ENCODE data around the gene IER3. TPM values are rescaled to one million over a fixed set of nuclear protein-coding genes. Genes with fewer than 3 reads are reported as not detected.

Gene IER3
- total and polyA plus RNA-seq, 9 of the 15 experiments (the other 6 are each of a cell fraction or from before 2014, with no cell fraction given) = 1.5 to 30.0 (median 11.5) TPM

GRCh38 chr6:30770592-30770991, 26.2 kb upstream of the IER3 start (continued):
- TF ChIP-seq RREB1 (CRISPR knock-in tag; IDR thresholded peaks at IDR 0.05) (no peak), SMAD4 (CRISPR knock-in tag; conservative IDR thresholded peaks at IDR 0.05) (0 out of 2 replicates have a peak, but pooled peaks have one; percentile 36), HMG20B (CRISPR knock-in tag; IDR thresholded peaks at IDR 0.05) (no peak), ZFX (CRISPR knock-in tag; IDR thresholded peaks at IDR 0.05) (0 out of 2 replicates have a peak, but pooled peaks have one; percentile 19), ZNF707 (CRISPR knock-in tag; conservative IDR thresholded peaks at IDR 0.05) (no peak), MYBL2 (IDR thresholded peaks at IDR 0.05; ENCODE audit: low read depth) (no peak), MYBL2 (CRISPR knock-in tag; IDR thresholded peaks at IDR 0.05; ENCODE audit: borderline replicate concordance) (no peak), ZFP1 (CRISPR knock-in tag; IDR thresholded peaks at IDR 0.05) (no peak), ZNF76 (CRISPR knock-in tag; IDR thresholded peaks at IDR 0.05; ENCODE audit: borderline replicate concordance) (0 out of 2 replicates have a peak, but pooled peaks have one; percentile 60), HNRNPK (IDR thresholded peaks at IDR 0.05; ENCODE audit: low read depth, low read length, poor library complexity, severe bottlenecking) (no peak), KDM5B (IDR thresholded peaks at IDR 0.05; ENCODE audit: insufficient replicate concordance, low read depth, low read length) (no peak), E4F1 (CRISPR knock-in tag; IDR thresholded peaks at IDR 0.05; ENCODE audit: borderline replicate concordance) (no peak), HNRNPL (IDR thresholded peaks at IDR 0.05; ENCODE audit: low read depth, low read length) (no peak), U2AF1 (optimal IDR thresholded peaks at IDR 0.05; ENCODE audit: low read depth, low read length) (no peak), ETV6 (IDR thresholded peaks at IDR 0.05; ENCODE audit: borderline replicate concordance in 1 of 2, low read depth in 2 of 2, low read length in 1 of 2) (no peak), ETV6 (CRISPR knock-in tag; IDR thresholded peaks at IDR 0.05; ENCODE audit: borderline replicate concordance) (no peak)
- TF ChIP-seq, protein P1, sequence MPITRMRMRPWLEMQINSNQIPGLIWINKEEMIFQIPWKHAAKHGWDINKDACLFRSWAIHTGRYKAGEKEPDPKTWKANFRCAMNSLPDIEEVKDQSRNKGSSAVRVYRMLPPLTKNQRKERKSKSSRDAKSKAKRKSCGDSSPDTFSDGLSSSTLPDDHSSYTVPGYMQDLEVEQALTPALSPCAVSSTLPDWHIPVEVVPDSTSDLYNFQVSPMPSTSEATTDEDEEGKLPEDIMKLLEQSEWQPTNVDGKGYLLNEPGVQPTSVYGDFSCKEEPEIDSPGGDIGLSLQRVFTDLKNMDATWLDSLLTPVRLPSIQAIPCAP (CRISPR knock-in tag; IDR thresholded peaks at IDR 0.05; ENCODE audit: borderline replicate concordance) = no peak
- TF ChIP-seq, protein P2, sequence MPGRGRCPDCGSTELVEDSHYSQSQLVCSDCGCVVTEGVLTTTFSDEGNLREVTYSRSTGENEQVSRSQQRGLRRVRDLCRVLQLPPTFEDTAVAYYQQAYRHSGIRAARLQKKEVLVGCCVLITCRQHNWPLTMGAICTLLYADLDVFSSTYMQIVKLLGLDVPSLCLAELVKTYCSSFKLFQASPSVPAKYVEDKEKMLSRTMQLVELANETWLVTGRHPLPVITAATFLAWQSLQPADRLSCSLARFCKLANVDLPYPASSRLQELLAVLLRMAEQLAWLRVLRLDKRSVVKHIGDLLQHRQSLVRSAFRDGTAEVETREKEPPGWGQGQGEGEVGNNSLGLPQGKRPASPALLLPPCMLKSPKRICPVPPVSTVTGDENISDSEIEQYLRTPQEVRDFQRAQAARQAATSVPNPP (IDR thresholded peaks at IDR 0.05; ENCODE audit: borderline replicate concordance, insufficient read depth, insufficient read length) = no peak
